ENCODE measurements around the gene FOXE3. TPM values are rescaled to one million over a fixed set of nuclear protein-coding genes. Genes with fewer than 3 reads are reported as not detected.

Gene FOXE3
- total RNA-seq, 1 donor from 2014 or later: not detected

- DNase-seq (ENCODE audit: low read depth in 2 of 2): peak in 1 of 2 donors; percentile 27
Observed at GRCh38 chr1:47434051-47434842, 18.2 kb downstream of the FOXE3 start.

DNA sequence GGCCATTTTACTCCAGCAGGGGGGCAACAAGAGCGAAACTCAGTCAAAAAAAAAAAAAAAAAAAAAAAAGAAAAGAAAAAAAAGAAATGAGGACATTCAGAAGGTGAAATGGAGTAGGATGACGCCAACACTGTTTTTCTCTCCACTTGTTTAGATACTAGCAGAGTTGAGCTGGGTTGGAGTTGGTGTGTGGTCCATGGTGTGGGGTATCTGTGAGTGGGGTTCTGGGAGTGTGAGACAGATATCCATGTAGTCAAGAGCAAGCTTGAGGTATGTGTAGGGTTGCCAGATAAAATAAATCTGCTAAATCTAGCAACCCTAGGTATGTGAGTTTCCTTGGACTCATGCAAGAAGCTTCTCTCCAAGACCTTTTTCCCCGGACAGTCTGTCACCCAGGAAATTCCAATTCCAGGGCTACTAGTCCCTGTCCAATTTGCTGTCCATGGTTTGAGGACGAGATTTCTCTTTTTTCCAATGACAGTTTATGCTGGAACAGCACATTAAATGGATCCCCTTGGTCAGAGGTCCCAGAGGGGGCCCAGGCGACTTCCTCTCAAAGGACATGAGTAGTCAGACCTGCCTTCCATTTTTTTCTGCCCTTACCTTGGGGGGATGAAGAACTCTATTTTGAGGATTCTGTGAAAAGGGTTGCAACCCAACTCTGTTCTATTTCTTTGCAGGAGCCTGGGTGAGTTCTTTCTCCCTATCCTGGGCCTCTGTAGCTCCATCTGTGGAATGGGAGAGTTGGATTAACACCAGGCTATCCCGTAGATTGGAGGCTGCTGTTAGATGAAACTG, 19.6 kb downstream of the FOXE3 start:
- DNase-seq (ENCODE audit: low read depth in 2 of 2): no peak

- DNase-seq (ENCODE audit: low read depth in 2 of 2): peak; percentile 40 to 76
Observed at GRCh38 chr1:47436304-47436978, 20.4 kb downstream of the FOXE3 start.

GRCh38 chr1:47436979-47437446, 20.9 kb downstream of the FOXE3 start:
- peak in 1 of 2 donors; percentile 25 for DNase-seq (ENCODE audit: low read depth in 2 of 2)

- DNase-seq (ENCODE audit: low read depth in 2 of 2): peak; percentile 46 to 77
Observed at GRCh38 chr1:47437447-47438164, 21.5 kb downstream of the FOXE3 start, which contains the start of gene FOXD2. Gene FOXD2 (plus strand): TSS chr1:47438044. CDS start chr1:47438136, 92 bp downstream.

GRCh38 chr1:47438165-47439016, 22.3 kb downstream of the FOXE3 start:
- DNase-seq (ENCODE audit: low read depth in 2 of 2): no peak

GRCh38 chr1:47439017-47439818, 23.1 kb downstream of the FOXE3 start:
- no peak for DNase-seq (ENCODE audit: low read depth in 2 of 2)

DNA sequence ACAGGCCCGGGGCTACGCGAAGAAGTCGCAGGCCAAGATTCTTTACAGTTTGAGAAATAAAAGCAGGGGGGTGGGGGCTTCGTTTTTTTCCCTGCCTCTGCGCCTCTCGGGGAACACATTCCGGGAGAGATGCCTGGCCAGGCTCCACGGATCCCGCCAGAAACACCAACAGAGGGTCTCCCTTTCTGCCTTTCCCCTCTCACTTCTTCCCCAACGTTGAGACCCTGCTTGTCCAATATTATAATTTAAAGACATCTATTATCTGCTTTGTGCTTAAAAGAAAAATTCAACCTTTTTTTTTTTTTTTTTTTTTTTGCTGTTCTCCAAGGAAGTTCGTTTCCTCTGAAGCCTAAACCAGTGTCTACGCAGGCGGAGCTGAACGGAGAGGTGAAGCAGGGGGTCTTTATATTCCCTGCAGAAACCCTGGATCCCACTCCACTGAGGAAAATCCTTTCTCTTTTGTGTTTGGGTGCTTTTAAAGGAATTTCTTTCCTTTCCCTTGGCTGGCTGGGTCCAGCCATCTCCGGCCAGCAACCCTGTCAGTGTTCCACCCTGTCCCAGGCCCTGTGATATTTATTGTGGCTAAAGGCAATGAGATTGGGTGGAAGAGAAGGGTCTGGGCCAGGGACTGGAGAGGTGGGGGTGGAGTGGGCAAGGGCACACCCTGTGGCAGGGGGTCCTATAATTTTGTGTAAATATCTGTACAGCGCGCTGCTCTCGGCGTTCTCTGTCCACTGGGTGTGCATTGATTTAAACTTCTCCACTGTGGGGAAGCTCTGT, 23.9 kb downstream of the FOXE3 start:
- no peak for DNase-seq (ENCODE audit: low read depth in 2 of 2)

GRCh38 chr1:47440599-47441081, 24.6 kb downstream of the FOXE3 start:
- no peak for DNase-seq (ENCODE audit: low read depth in 2 of 2)

- no peak for DNase-seq (ENCODE audit: low read depth in 2 of 2)
Observed at GRCh38 chr1:47441450-47442106, 25.5 kb downstream of the FOXE3 start.

- no peak for DNase-seq (ENCODE audit: low read depth in 2 of 2)
Observed at GRCh38 chr1:47442202-47442601, 26.1 kb downstream of the FOXE3 start.

DNA sequence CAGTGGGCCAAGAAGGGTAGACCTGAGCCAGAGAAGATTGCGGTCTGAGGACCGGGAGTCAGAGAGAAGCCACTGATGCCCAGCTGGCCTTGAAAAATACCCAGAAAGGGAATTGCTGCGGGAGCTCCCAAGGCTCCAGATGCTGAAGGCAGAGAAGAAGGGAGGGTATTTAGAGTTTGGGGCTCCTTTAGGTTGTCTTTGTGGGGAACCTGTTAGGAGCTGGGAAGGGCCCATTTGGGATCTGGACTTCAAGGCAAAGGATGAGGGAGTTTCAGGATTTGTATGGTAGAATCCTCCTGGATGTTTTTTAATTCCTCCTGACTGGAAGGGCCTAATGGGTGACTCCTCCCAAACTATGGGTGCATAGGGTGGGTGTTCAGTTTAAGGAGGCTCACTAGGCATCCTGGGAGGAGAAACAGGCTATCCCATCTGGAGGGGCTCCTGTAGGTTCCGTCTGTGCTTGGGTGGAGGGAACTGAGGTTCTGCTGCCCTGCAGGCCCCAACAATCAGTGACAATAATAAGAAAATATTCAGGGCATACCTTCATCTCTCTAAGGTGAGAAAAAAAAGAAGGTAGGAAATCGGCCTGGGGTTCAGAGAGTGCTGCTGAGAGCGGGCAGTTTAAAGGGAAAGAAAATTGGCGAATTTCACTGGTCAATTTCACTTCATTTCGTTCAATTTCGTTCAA, 26.9 kb downstream of the FOXE3 start:
- DNase-seq (ENCODE audit: low read depth in 2 of 2): no peak

DNA sequence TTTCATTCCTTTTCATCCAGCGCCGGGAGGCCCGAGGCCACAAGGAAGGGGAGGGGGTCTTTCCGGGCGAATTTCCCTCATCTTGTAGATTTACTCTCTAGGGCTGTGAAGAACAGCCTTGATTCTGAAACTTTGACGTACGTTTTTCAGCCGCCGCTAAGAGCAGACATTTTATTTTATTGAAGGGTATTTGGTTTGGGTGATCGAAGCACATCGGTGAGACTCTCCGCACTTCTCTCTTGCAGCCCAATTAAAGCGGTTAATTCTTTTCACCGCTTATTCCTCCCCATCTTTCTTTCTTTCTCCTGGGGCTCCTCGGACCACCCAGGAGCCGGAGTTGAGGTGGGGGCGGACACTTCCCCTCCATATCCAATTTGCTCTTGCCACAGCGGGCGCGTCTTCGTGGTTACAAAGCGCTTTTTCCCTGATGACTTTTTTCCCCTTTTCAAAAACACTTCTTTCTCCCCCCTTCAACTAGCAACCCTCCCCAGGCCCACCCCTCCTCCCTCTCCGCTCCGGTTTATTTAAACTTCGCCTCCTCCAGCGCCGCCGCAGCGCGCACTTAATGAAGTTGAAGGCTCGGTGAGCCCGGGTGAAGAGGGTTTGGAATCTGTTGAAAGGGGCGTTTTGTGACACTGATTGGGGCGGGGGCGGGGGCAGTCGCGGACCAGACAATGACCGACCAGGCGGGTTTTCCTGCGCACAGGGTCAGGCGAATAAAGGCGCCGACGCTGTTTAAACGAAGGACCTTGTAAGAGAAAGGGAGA, 27.6 kb downstream of the FOXE3 start:
- no peak for DNase-seq (ENCODE audit: low read depth in 2 of 2)

DNA sequence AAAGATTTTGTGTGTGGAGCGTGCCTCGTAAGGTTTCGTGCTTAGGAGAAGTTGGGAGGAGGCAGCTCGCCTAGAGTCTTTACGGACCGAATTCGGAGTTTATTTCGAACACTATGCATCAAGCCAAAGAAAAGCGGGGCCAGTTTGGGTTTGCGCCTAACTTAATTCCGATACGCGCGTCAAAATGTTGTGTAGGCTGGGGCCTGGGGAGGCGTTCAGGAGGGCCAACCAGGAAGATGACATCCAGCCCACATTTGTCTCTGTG, 28.1 kb downstream of the FOXE3 start:
- no peak for DNase-seq (ENCODE audit: low read depth in 2 of 2)

DNA sequence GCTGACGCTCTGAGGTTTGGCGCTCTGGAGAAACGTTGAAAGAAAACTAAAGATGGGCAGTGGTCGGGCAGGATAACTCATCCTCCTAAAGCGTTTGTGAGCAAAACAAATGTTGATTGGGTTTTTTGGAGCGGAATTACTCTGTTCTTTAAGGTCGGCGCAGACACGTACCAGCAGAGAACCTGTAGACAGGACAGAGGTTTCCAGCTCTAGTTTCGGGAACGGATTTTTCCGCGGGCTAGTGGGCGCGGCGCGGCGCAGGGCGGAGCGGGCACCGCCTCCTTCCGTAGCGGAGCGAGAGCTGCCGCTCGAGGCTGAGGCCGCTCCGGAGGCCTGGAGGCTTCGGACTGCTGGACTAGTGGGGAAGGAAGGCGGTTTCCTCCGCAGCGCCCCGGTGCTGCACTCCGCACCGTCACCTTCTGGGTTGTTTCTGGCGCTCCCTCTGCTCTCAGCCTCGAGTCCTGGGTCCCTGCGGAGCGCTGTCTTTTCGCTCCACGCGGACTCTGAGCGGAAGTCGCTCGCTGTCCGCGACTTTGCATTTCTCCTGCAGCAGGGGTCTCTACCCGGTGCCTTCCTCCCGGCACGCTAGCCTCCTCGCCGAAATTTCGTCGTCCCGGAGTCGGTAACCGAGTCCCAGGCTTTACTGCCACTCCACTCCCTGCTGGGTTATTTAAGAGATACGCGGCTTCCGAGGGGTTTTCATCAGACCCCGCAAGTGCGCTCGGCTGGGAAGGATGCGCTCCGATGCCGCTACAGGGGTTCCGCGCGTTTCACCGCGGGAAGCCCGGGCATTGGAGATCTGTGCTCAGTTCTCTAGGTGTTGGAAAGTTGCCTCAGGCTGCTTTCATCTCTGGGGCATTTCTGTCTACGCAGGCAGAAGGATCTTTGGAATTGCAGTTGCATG, 28.7 kb downstream of the FOXE3 start:
- no peak for DNase-seq (ENCODE audit: low read depth in 2 of 2)

All from dermis microvascular lymphatic vessel endothelial cell (primary cell).